Activated T-cell treated with anti-CD3 and anti-CD28 coated beads for 4 hours (primary cell): Measurements from ENCODE around the gene FKBP7.
"Not testable (repeated sequence)": the region's sequence is repeated elsewhere in the genome, so short reads cannot be mapped to it uniquely, and the experiment has no call there.

Source experiments
- DNase-seq: peaks from one replicate; pipeline ENCODE4 v3.0.0-alpha.2; 2020

Gene FKBP7

DNA sequence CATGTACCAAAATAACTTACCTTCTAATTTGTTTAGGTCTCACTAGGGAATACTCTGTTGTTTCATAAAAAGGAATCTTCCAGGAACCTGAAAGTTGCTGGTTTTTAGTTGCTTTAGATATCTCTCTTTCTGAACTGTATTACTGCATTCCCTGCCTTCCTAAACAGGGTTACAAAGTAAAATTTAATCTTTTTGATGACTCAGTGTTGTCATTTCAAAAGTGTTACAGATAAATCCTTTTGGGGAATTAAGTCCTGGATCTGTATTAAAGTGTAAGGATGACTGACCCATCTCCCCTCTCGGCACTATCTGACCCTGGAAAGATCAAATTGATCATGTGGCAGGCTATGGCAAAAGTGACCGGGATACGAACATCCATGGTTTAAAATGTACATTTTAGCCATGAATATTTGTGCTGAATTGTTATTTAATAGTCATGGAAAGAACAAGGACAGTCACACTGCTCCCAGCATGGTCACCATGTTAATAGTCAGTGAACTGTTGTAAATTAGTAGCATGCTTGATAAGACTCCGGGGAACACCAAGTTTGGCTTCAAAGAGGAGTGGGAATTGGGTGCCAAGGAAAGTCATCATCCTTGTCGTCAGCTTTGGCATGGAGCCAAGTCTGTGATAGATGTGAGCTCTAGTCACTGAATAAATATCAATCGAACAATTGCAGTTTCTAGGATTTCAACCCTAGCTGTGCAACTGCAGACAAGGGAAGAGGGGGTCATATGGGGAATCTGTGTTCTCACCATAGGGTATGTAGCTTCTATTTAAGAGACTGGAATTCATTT lies 6.0 kb upstream of the FKBP7 start:
- DNase-seq: no peak

- DNase-seq: no peak
Observed at GRCh38 chr2:178482437-178482836, 4.0 kb upstream of the FKBP7 start.

- DNase-seq: peak; percentile 51
Observed at GRCh38 chr2:178480227-178481181, 2.1 kb upstream of the FKBP7 start, which contains the start of gene PLEKHA3. Gene PLEKHA3 (plus strand): TSS chr2:178480457. CDS start chr2:178480870, 413 bp downstream.

DNA sequence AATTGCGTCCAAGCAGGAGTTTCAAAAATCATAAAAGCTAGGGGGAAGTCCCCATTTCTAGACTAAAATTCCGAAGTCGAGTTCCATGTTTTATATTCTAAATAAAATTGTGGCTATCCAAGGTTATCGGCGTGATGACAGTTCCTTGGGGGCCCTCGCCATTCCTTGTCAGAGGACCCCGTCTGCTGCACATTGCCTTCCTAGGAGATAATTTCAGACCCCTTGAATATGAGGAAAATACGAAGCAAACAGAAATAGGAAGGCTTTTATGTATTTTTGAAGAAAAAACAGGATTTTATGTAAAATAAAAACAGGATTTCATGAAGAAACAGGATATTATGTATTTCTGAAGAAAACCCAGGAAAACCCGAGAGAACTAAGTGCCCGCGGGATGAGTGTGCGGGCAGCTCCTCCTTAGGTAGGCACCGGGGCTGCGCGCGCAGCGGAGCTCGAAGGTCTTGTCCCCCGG lies 1.4 kb upstream of the FKBP7 start:
- DNase-seq: no peak

DNA sequence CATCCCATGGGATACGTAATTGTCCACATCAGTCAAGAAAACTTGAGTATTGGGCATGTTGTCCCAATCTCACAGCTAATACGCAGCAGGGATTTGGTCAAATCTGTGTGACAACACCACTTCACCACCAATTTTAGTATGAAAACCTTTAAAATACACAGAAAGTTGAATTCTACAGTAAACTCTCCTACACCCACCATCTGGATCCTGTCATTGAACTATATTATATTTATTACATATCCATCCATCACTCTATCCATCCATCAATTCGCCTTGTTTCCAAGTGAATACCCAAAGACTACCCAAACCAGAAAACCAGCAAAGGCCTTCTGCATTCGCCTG lies 846 bp upstream of the FKBP7 start:
- DNase-seq: no peak

GRCh38 chr2:178478130-178478438 lies 316 bp downstream of the FKBP7 start:
- no peak for DNase-seq

- DNase-seq: no peak
Observed at GRCh38 chr2:178477443-178478129, 814 bp downstream of the FKBP7 start.

- no peak for DNase-seq
Observed at GRCh38 chr2:178476477-178476876, 1.9 kb downstream of the FKBP7 start.

- no peak for DNase-seq
Observed at GRCh38 chr2:178474560-178474959, 3.8 kb downstream of the FKBP7 start.

- no peak for DNase-seq
Observed at GRCh38 chr2:178473931-178474330, 4.5 kb downstream of the FKBP7 start.

DNA sequence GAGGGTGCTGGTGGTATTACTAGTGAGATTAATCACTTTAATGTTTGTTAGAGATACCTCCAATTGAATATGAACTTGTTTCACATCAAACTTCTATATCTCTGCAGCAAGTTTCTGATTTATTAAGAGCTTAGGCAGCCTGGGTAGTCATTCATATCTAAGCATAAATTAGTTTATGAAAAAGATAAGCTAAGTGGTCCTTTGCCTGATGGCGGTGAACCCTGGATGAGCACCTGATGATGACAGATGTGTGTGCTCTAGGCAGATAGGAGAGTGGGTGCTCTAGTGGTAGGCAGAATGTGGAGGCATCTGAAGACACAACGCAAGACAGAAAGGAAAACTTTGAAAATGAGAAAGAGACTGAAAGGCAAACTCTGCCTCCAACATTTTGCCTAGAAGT lies 5.0 kb downstream of the FKBP7 start:
- no peak for DNase-seq

DNA sequence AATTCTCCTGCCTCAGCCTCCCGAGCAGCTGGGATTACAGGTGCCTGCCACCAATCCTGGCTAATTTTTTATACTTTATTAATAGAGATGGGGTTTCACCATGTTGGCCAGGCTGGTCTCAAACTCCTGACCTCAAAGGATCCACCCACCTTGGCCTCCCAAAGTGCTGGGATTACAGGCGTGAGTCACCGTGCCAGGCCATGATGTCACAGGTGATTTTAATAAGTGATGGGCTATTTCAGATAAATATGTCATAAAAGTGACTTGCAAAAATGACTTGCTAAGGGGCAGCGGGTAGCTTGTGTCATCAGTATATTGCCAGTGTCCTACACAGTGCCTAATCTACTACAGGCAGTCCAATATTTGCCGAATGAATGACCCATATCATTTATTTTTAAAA lies 7.1 kb downstream of the FKBP7 start:
- DNase-seq: not testable (repeated sequence)

DNA sequence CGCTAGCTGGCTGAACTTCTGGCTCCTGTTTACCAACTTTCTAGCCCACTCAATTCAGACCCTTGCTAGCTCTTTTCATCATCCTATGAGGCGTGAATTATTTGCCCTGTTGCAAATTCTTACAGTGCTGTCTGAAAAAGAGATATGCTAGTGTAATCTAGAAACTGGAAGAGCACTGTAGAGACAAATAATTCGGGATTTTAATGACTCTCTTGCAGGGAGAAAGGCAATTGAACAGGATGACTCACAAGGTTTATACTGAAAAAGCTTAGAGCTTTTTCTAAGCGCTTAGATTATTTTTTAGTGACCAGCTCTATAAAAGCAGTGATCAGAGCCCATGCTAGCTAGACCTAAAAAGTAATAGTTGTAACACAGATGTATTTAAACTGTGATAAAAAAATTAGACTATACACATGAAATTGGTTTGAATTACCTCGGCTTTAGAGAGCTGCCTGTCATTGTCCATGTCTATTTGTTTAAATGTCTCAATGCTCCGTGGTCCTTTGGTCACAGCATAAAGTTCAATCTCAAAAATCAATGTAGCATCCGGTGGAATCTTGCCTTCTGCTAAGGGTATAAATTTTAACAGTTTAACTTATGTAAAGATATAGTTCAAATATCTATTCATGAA lies 9.1 kb downstream of the FKBP7 start:
- no peak for DNase-seq

GRCh38 chr2:178457390-178457886 lies 21.0 kb downstream of the FKBP7 start:
- no peak for DNase-seq

GRCh38 chr2:178455947-178456346 lies 22.5 kb downstream of the FKBP7 start:
- no peak for DNase-seq

GRCh38 chr2:178452870-178453269 lies 25.5 kb downstream of the FKBP7 start:
- no peak for DNase-seq

GRCh38 chr2:178452334-178452733 lies 26.1 kb downstream of the FKBP7 start:
- no peak for DNase-seq

GRCh38 chr2:178450774-178451525 lies 27.4 kb downstream of the FKBP7 start, which contains the start of the genes PJVK and PRKRA:
Gene PJVK (plus strand): TSS chr2:178451378. CDS start chr2:178453410, 2,032 bp downstream.
Gene PRKRA (minus strand): TSS chr2:178451175. CDS start chr2:178451030, 145 bp downstream.
- DNase-seq: peak; percentile 94

DNA sequence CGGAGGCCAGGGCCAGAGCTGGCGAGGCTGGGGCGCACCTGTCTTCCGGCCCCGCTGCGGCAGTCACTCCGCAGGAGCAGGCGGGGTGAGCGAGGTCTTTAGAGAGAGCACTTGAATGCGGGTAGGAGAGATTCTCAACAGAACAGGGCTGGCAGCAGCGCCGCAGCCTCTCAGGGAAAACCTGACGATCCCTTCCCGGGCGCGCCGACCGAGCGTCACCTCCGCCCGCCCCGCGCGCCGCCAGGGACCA lies 28.0 kb downstream of the FKBP7 start:
- no peak for DNase-seq

DNA sequence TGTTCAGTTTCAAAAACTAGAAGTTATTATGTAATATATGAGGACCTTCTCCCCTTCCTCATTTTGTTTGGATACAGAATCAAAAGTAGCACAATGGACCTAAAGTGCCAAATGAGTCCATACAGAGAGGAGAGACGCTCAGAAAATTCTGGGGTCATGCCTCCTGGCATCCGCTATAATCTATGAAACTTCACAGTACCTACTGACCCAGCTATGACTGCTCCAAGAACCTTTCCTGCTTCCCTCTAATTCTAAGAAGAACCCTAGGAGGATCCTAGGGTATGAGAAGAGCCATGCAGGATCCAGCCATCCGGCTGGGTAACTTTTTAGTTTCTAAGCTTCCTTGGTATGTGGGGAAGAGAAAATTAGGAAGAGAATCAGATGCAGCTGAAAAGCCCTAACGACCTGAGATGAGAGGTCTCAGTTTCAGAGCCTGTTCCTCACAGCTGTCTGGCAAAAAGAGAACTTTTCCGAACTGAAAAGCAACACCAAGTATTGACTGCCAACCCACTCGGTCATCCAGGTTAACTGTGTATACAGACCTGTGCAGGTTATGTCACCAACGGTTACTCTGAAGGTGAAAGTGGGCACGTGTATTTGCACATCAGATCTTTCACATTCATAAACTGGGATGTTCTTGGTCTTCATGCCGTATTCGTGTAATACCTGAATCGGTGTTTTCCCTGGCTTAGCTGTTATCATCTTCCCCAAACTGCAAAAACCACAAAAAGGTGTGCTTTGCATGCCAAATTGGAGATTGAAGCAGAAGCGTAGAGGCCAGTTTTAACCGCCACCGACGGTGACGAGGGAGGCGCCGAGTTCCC lies 28.5 kb downstream of the FKBP7 start:
- DNase-seq: no peak
